Erythroblast (primary cell): ENCODE results near the gene WDR81.
"Not testable (repeated sequence)": the region's sequence is repeated elsewhere in the genome, so short reads cannot be mapped to it uniquely, and the experiment has no call there.

ENCODE experiments used
- GATA1 ChIP-seq: IDR thresholded peaks from 2 replicates; pipeline ENCODE4 v1.6.1; 2011; ENCODE audit warnings: low read depth, mild to moderate bottlenecking, control low read depth, low read length, moderate library complexity
- POLR2A ChIP-seq: IDR thresholded peaks from 2 replicates; pipeline ENCODE4 v1.6.1; 2011; ENCODE audit warnings: mild to moderate bottlenecking, low read length

GRCh38 chr17:1764705-1765104, 40.2 kb downstream of the WDR81 start:
- not testable (repeated sequence) for TF ChIP-seq POLR2A, GATA1
